ENCODE measurements around the gene TMPRSS13. TPM values are rescaled to one million over a fixed set of nuclear protein-coding genes. Genes with fewer than 3 reads are reported as not detected.

Gene TMPRSS13
- polyA plus RNA-seq, 1 experiment: not detected

Other genes with a start within 250 kb of the TMPRSS13 start
- gene DSCAML1, start 132.2 kb downstream of the TMPRSS13 start, polyA plus RNA-seq (2011; rRNA removed): not detected in 2 replicates
- 0.14 TPM in 1 of 2 replicates, not detected in the other for gene FXYD2, start 104.7 kb downstream of the TMPRSS13 start, polyA plus RNA-seq (2011; rRNA removed)
- gene FXYD6, start 52.7 kb downstream of the TMPRSS13 start, polyA plus RNA-seq (2011; rRNA removed): 19.8 and 21.4 TPM in 2 replicates
- not detected in 2 replicates for gene IL10RA, start 57.0 kb upstream of the TMPRSS13 start, polyA plus RNA-seq (2011; rRNA removed)
- not detected in 2 replicates for gene TMPRSS4, start 147.7 kb upstream of the TMPRSS13 start, polyA plus RNA-seq (2011; rRNA removed)
- not detected in 2 replicates for gene SMIM35, start 157.6 kb upstream of the TMPRSS13 start, polyA plus RNA-seq (2011; rRNA removed)
- 0.10 and 0.11 TPM in 2 replicates for gene SCN4B, start 223.4 kb upstream of the TMPRSS13 start, polyA plus RNA-seq (2011; rRNA removed)
- gene SCN2B, start 247.2 kb upstream of the TMPRSS13 start, polyA plus RNA-seq (2011; rRNA removed): 0.01 TPM in 1 of 2 replicates, not detected in the other

All from AG04450 (cell line).